B cell (primary cell): ENCODE results near the gene TSPAN32. TPM values are rescaled to one million over a fixed set of nuclear protein-coding genes. Genes with fewer than 3 reads are reported as not detected.
A peak's percentile ranks its signal among the peaks of the same experiment; 100 is the strongest.

Experiments used
- ATAC-seq: fragments of 200-7000 bp; cut with Tn5 transposase; one replicate; pipeline ENCODE4 v1.10.0; 2021; ENCODE audit warnings: low read depth, mild to moderate bottlenecking, moderate number of reproducible peaks, moderate library complexity
- CTCF ChIA-PET: fragments of 350-600 bp; sonication (Branson Sonifier 250); formaldehyde crosslinking; loops from one replicate; lab custom pipeline; 2021; ENCODE audit warnings: antibody characterized with exemption, inconsistent platforms; lab: Charles Lee
- POLR2A ChIA-PET: fragments of 350-600 bp; sonication (Branson Sonifier 250); formaldehyde crosslinking; loops from one replicate; lab custom pipeline; 2021; ENCODE audit warnings: antibody characterized with exemption; lab: Charles Lee
- DNase-seq: peaks from one replicate; pipeline ENCODE4 v3.0.0; 2013
- H2AFZ ChIP-seq: 2 replicates; pipeline ENCODE4 v1.6.1; 2012; ENCODE audit warnings: mild to moderate bottlenecking, low read depth, low read length; ENCODE audit not compliant: insufficient read depth, poor library complexity, severe bottlenecking
- H3K27ac ChIP-seq, 2 donors: 1 replicate in 1 of 2; 2 replicates in 1 of 2; pipeline ENCODE4 v1.5.1; 2012 to 2013; ENCODE audit warnings: low read length in 2 of 2, mild to moderate bottlenecking in 2 of 2, moderate library complexity in 1 of 2
- H3K27me3 ChIP-seq, 4 experiments: fragments of 200-600 bp in 1 of 4; sonication (generic) in 1 of 4; replicated peaks in 1 of 4; 1 replicate in 2 of 4; 2 replicates in 2 of 4; pipeline versions ENCODE4 v1.6.1 to v1.7.0; 2013 to 2016; ENCODE audit warnings: low read length in 3 of 4, mild to moderate bottlenecking in 2 of 4, mixed read lengths in 1 of 4, moderate library complexity in 1 of 4; ENCODE audit not compliant: insufficient read depth in 4 of 4, control insufficient read depth in 3 of 4; ENCODE audit errors: control extremely low read depth in 1 of 4
- H3K36me3 ChIP-seq, 2 experiments: replicated peaks in 1 of 2; 1 replicate in 1 of 2; 2 replicates in 1 of 2; pipeline versions ENCODE4 v1.6.1 to v1.7.1; 2013; ENCODE audit warnings: low read length in 1 of 2; ENCODE audit not compliant: insufficient read depth in 2 of 2, control insufficient read depth in 1 of 2; ENCODE audit errors: control extremely low read depth in 1 of 2, extremely low read depth in 1 of 2
- H3K4me1 ChIP-seq, 2 donors: fragments of 200-600 bp in 1 of 2; sonication (generic) in 1 of 2; 1 replicate in 1 of 2; 2 replicates in 1 of 2; pipeline versions ENCODE4 v1.5.1 to v1.6.1; 2013 to 2017; ENCODE audit warnings: low read length in 2 of 2; ENCODE audit not compliant: control insufficient read depth in 2 of 2, insufficient read depth in 2 of 2
- H3K4me2 ChIP-seq: replicated peaks from 2 replicates; pipeline ENCODE3; 2012; ENCODE audit warnings: mild to moderate bottlenecking, low read depth, low read length; ENCODE audit not compliant: poor library complexity, severe bottlenecking
- H3K4me3 ChIP-seq, 5 experiments: fragments of 200-600 bp in 1 of 5; sonication (generic) in 1 of 5; 1 replicate in 3 of 5; 2 replicates in 2 of 5; pipeline versions ENCODE4 v1.5.1 to v1.7.0; 2011 to 2016; ENCODE audit warnings: low read length in 4 of 5, mild to moderate bottlenecking in 4 of 5, low read depth in 2 of 5, control low read depth in 1 of 5, moderate library complexity in 1 of 5; ENCODE audit not compliant: insufficient read depth in 1 of 5; ENCODE audit errors: control extremely low read depth in 1 of 5, extremely low read depth in 1 of 5
- H3K79me2 ChIP-seq: fragments of 200-600 bp; sonication (generic); one replicate; pipeline ENCODE4 v1.6.0; 2016; ENCODE audit warnings: low read length; ENCODE audit not compliant: control insufficient read depth, insufficient read depth
- H3K9ac ChIP-seq: fragments of 200-600 bp; sonication (generic); 2 replicates; pipeline ENCODE4 v1.6.1; 2017; ENCODE audit warnings: mild to moderate bottlenecking, low read length, moderate library complexity
- H3K9me3 ChIP-seq, 3 donors: one replicate each; pipeline versions ENCODE4 v1.6.1 to v1.7.1; 2013; ENCODE audit warnings: low read length in 2 of 3; ENCODE audit not compliant: control insufficient read depth in 2 of 3, insufficient read depth in 1 of 3; ENCODE audit errors: control extremely low read depth in 1 of 3
- H4K20me1 ChIP-seq: 2 replicates; pipeline ENCODE4 v1.6.0; 2012; ENCODE audit warnings: mild to moderate bottlenecking, low read length; ENCODE audit not compliant: insufficient read depth, control insufficient read depth, poor library complexity, severe bottlenecking
- H3K27ac Mint-ChIP-seq: one replicate; pipeline ENCODE4 v1.8.0; 2021; ENCODE audit warnings: mixed read lengths
- H3K27me3 Mint-ChIP-seq: one replicate; pipeline ENCODE4 v1.8.0; 2021; ENCODE audit warnings: mixed read lengths
- H3K4me1 Mint-ChIP-seq: one replicate; pipeline ENCODE4 v1.8.0; 2021; ENCODE audit warnings: mixed read lengths
- H3K4me3 Mint-ChIP-seq: one replicate; pipeline ENCODE4 v1.8.0; 2021; ENCODE audit warnings: mixed read lengths
- H3K9me3 Mint-ChIP-seq: one replicate; pipeline ENCODE4 v1.8.0; 2022; ENCODE audit warnings: mixed read lengths; ENCODE audit not compliant: insufficient read depth
- EZH2 ChIP-seq: IDR thresholded peaks from 2 replicates; pipeline ENCODE4 v1.6.1; 2012; ENCODE audit warnings: borderline replicate concordance, low read depth, mild to moderate bottlenecking, moderate library complexity, low read length; ENCODE audit not compliant: insufficient read depth, poor library complexity, severe bottlenecking
- WGBS: methylation state at CpG from one replicate; pipeline ENCODE4 v1.1.5; 2013; ENCODE audit warnings: missing lambda C conversion rate; ENCODE audit not compliant: insufficient coverage; 5-methylcytosine and 5-hydroxymethylcytosine counted together
- intact Hi-C: fragments of 100-400 bp; cut with micrococcal nuclease; formaldehyde crosslinking; loops from one replicate; pipeline ENCODE4 v1.10.0; 2022
- polyA plus RNA-seq: library from polyadenylated mRNA; depleted of rRNA; stranded (reverse); fragments of >200 nt; gene quantifications from 2 replicates; pipeline ENCODE4 v1.2.3, GENCODE V29; 2012
- total RNA-seq, 2 donors: library from RNA; stranded (reverse); fragments of 120-200 nt in 1 of 2; gene quantifications; 1 replicate in 1 of 2; 2 replicates in 1 of 2; pipeline versions ENCODE4 v1.2.3 to v1.2.4, GENCODE V29; 2013 to 2022
- TF ChIP-seq, protein P1 (sequence below): fragments of 200-600 bp; IDR thresholded peaks from one replicate; pipeline ENCODE4 v1.8.0; 2022; ENCODE audit warnings: antibody characterized with exemption, mild to moderate bottlenecking

The TSPAN32 gene
- total and polyA plus RNA-seq, 2 donors (not counting 1 experiment from before 2014, with no cell fraction given), result 22.2 to 75.9 TPM

DNA sequence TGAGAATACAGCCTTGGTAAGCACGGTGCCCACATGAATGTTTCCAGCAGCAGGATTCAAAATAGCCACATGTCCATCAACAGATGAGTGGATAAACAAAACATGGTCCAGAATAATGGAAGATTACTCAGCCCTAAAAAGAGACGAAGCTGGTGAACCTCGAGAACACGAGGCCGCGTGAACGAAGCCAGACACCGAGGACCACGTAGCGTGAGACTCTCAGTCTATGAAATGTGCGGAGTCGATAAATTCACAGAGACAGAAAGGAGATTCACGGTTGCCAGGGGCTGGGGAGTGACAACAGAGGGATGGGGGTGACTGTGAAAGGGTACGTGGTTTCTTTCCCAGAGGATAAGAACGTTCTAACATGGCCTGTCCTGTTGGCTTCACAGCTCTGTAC is 28.5 kb upstream of the TSPAN32 start:
- Histone ChIP-seq H3K4me3 (no peak overlapping the region), H3K9me3 (peaks cover 0 to 15% (median 0%) of the 10 kb centered on the region in 3 donors), H2AFZ (no peak overlapping the region), H3K4me1 (peaks cover 16 to 18% of the 10 kb centered on the region in 2 donors), H4K20me1 (no peaks in the 10 kb centered on the region), H3K27me3 (peaks cover 0 to 46% (median 9%) of the 10 kb centered on the region in 4 experiments), H3K4me2 (no peak overlapping the region), H3K9ac (no peak overlapping the region), H3K79me2 (no peaks in the 10 kb centered on the region), H3K27ac (no peak overlapping the region), H3K36me3 (no peaks in the 10 kb centered on the region)
- ChIA-PET POLR2A (no interaction called here), CTCF (no interaction called here)
- H3K27ac Mint-ChIP-seq, result no peak overlapping the region
- 94% methylated on average over 12 of the region's 15 CpGs for WGBS
- TF ChIP-seq, protein P1, sequence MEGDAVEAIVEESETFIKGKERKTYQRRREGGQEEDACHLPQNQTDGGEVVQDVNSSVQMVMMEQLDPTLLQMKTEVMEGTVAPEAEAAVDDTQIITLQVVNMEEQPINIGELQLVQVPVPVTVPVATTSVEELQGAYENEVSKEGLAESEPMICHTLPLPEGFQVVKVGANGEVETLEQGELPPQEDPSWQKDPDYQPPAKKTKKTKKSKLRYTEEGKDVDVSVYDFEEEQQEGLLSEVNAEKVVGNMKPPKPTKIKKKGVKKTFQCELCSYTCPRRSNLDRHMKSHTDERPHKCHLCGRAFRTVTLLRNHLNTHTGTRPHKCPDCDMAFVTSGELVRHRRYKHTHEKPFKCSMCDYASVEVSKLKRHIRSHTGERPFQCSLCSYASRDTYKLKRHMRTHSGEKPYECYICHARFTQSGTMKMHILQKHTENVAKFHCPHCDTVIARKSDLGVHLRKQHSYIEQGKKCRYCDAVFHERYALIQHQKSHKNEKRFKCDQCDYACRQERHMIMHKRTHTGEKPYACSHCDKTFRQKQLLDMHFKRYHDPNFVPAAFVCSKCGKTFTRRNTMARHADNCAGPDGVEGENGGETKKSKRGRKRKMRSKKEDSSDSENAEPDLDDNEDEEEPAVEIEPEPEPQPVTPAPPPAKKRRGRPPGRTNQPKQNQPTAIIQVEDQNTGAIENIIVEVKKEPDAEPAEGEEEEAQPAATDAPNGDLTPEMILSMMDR, result no peak
- no peak for TF ChIP-seq EZH2
- H3K9me3 Mint-ChIP-seq, result no peaks in the 10 kb centered on the region
- intact Hi-C loops, result no loop called here
- ATAC-seq (no peak), DNase-seq (no peak)
- H3K4me3 Mint-ChIP-seq, result peak overlapping the region; percentile 0
- peaks cover 15% of the 10 kb centered on the region for H3K4me1 Mint-ChIP-seq
- peaks cover 8% of the 10 kb centered on the region for H3K27me3 Mint-ChIP-seq

DNA sequence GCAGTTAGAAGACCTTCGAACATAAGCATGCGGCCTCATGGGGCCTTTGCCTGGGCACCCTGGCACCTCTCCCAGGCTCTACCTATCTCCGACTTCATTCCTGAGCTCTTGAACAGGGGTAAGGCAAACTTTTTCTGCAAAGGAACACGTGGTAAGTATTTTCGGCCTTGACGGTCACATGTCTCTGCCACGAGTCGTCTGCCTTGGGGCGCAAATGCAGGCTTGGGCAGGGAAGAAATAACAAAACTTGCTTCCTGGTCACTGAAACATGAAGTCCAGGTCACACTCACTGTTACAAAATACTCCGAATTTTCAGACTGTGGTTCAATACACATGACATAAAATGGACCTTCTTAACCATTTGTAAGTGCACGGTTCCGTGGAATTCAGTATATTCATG is 28.0 kb upstream of the TSPAN32 start:
- no peak for TF ChIP-seq EZH2
- TF ChIP-seq, protein P1, result no peak

More for the DNA sequence above, 28.0 kb upstream of the TSPAN32 start:
- Histone ChIP-seq H3K4me3 (no peak overlapping the region), H3K27ac (no peak overlapping the region), H3K9ac (no peak overlapping the region), H2AFZ (no peak overlapping the region), H3K4me2 (no peak overlapping the region), H3K79me2 (no peaks in the 10 kb centered on the region), H3K4me1 (peaks cover 14 to 16% of the 10 kb centered on the region in 2 donors), H4K20me1 (no peaks in the 10 kb centered on the region), H3K36me3 (no peaks in the 10 kb centered on the region), H3K9me3 (peaks cover 0 to 15% (median 1%) of the 10 kb centered on the region in 3 donors), H3K27me3 (peaks cover 0 to 45% (median 9%) of the 10 kb centered on the region in 4 experiments)
- 90% methylated on average over 12 of the region's 12 CpGs for WGBS
- Mint-ChIP-seq H3K27ac (no peak overlapping the region), H3K9me3 (no peaks in the 10 kb centered on the region), H3K4me3 (no peak overlapping the region), H3K27me3 (peaks cover 8% of the 10 kb centered on the region), H3K4me1 (peaks cover 11% of the 10 kb centered on the region)
- ATAC-seq (no peak), DNase-seq (no peak)
- intact Hi-C loops, result no loop called here
- ChIA-PET CTCF (no interaction called here), POLR2A (no interaction called here)
